ENCODE data around the gene HPCA.

- TF ChIP-seq CTCF (IDR thresholded peaks at IDR 0.05) = no peak
- no peak for TF ChIP-seq POLR2A (IDR thresholded peaks at IDR 0.05)
- no peak for TF ChIP-seq POLR2AphosphoS5 (IDR thresholded peaks at IDR 0.05)
- no peak for TF ChIP-seq EP300 (IDR thresholded peaks at IDR 0.05)
Measured at GRCh38 chr1:32858136-32858535, 28.2 kb upstream of the HPCA start.
